ENCODE results near the gene RNF181.
"Not testable (repeated sequence)": the region's sequence is repeated elsewhere in the genome, so short reads cannot be mapped to it uniquely, and the experiment has no call there.

RNF181 gene

GRCh38 chr2:85615413-85615728, 19.8 kb downstream of the RNF181 start:
- TF ChIP-seq CTCF (IDR thresholded peaks at IDR 0.05; ENCODE audit: control insufficient read depth, insufficient read depth, low read depth, low read length, missing control alignments): no peak
- no peak for DNase-seq (ENCODE audit: low read depth)
- H3K4me3 ChIP-seq (ENCODE audit: control insufficient read depth, low read depth, low read length): no peak overlapping the region

GRCh38 chr2:85617723-85618122, 22.2 kb downstream of the RNF181 start:
- not testable (repeated sequence) for H3K4me3 ChIP-seq (ENCODE audit: control insufficient read depth, low read depth, low read length); DNase-seq (ENCODE audit: low read depth)

- no peak overlapping the region for H3K4me3 ChIP-seq (ENCODE audit: control insufficient read depth, low read depth, low read length)
- no peak for DNase-seq (ENCODE audit: low read depth)
- no peak for TF ChIP-seq CTCF (IDR thresholded peaks at IDR 0.05; ENCODE audit: control insufficient read depth, insufficient read depth, low read depth, low read length, missing control alignments)
Observed at GRCh38 chr2:85619617-85620016, 24.1 kb downstream of the RNF181 start.

- TF ChIP-seq CTCF (IDR thresholded peaks at IDR 0.05; ENCODE audit: control insufficient read depth, insufficient read depth, low read depth, low read length, missing control alignments): no peak
- no peak for DNase-seq (ENCODE audit: low read depth)
- no peak overlapping the region for H3K4me3 ChIP-seq (ENCODE audit: control insufficient read depth, low read depth, low read length)
Observed at GRCh38 chr2:85621338-85621737, 25.8 kb downstream of the RNF181 start.

GRCh38 chr2:85623991-85624390, 28.4 kb downstream of the RNF181 start:
- no peak overlapping the region for H3K4me3 ChIP-seq (ENCODE audit: control insufficient read depth, low read depth, low read length)

GRCh38 chr2:85628658-85629057, 33.1 kb downstream of the RNF181 start:
- no peak overlapping the region for H3K4me3 ChIP-seq (ENCODE audit: control insufficient read depth, low read depth, low read length)
- DNase-seq (ENCODE audit: low read depth): no peak
- no peak for TF ChIP-seq CTCF (IDR thresholded peaks at IDR 0.05; ENCODE audit: control insufficient read depth, insufficient read depth, low read depth, low read length, missing control alignments)

More at GRCh38 chr2:85623991-85624390, 28.4 kb downstream of the RNF181 start:
- no peak for TF ChIP-seq CTCF (IDR thresholded peaks at IDR 0.05; ENCODE audit: control insufficient read depth, insufficient read depth, low read depth, low read length, missing control alignments)
- DNase-seq (ENCODE audit: low read depth): no peak

GRCh38 chr2:85631316-85631715, 35.8 kb downstream of the RNF181 start:
- TF ChIP-seq CTCF (IDR thresholded peaks at IDR 0.05; ENCODE audit: control insufficient read depth, insufficient read depth, low read depth, low read length, missing control alignments): no peak
- no peak overlapping the region for H3K4me3 ChIP-seq (ENCODE audit: control insufficient read depth, low read depth, low read length)
- DNase-seq (ENCODE audit: low read depth): no peak
